LNCaP clone FGC (cell line): ENCODE data around the gene PNPLA6.

ENCODE experiments used
- DNase-seq: peaks from one replicate; pipeline ENCODE4 v3.0.0-alpha.2; 2011; ENCODE audit warnings: low read depth
- H3K4me3 ChIP-seq: 2 replicates; pipeline ENCODE4 v1.5.1; 2011; ENCODE audit warnings: mild to moderate bottlenecking, low read depth, low read length, control low read depth
- CTCF ChIP-seq: IDR thresholded peaks from 2 replicates; pipeline ENCODE4 v1.5.1; 2012; ENCODE audit warnings: mild to moderate bottlenecking; ENCODE audit not compliant: control insufficient read depth, insufficient read depth; ENCODE audit errors: extremely low read depth

The PNPLA6 gene

GRCh38 chr19:7541828-7542443, 6.4 kb downstream of the PNPLA6 start:
- H3K4me3 ChIP-seq = no peak overlapping the region
- no peak for DNase-seq

DNA sequence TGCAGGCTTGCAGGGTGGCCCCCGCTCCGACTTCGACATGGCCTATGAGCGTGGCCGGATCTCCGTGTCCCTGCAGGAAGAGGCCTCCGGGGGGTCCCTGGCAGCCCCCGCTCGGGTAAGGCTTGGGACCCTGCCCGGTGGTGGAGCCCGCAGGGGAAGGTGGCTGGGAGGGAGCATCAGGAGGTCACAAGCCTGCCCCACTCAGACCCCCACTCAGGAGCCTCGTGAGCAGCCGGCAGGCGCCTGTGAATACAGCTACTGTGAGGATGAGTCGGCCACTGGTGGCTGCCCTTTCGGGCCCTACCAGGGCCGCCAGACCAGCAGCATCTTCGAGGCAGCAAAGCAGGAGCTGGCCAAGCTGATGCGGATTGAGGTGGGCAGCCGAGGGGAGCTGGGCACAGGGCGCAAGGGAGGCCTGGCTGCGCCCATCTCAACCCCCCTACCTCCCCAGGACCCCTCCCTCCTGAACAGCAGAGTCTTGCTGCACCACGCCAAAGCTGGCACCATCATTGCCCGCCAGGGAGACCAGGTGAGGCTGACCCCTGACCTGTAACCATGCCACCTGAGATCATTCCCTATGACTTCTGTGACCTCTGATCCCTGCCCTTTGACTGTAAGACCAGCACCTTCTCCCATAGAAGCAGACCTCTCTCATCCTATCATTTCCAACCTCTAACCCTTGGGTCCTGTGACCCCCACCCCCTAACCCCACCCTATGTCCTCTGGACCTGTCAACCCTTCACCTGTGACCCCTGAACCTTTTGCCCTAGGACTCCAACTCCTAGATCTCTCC, 7.2 kb downstream of the PNPLA6 start:
- TF ChIP-seq CTCF = no peak
- no peak overlapping the region for H3K4me3 ChIP-seq
- no peak for DNase-seq

More at GRCh38 chr19:7541828-7542443, 6.4 kb downstream of the PNPLA6 start:
- TF ChIP-seq CTCF = no peak

DNA sequence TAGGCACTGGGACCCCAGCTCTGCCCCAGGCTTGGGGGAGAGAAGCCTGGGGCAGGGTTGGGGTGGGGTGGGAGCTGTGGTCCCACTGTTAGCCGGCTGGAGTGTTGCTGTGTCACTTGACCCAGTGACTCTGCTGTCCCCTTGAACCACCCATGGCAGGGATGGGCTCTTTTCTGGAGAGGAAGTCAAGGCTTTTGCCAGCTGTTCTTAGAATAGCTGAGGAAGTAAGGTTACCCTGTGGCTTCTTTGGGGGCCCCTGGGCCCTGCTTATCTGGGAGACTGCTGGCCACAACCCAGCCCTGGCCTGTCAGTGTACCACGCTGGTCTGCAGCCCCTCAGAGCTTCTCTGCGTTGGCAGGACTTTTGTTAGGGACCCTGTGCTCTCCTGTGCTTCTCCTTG, 9.1 kb downstream of the PNPLA6 start:
- no peak for TF ChIP-seq CTCF
- DNase-seq = no peak
- H3K4me3 ChIP-seq = no peak overlapping the region

DNA sequence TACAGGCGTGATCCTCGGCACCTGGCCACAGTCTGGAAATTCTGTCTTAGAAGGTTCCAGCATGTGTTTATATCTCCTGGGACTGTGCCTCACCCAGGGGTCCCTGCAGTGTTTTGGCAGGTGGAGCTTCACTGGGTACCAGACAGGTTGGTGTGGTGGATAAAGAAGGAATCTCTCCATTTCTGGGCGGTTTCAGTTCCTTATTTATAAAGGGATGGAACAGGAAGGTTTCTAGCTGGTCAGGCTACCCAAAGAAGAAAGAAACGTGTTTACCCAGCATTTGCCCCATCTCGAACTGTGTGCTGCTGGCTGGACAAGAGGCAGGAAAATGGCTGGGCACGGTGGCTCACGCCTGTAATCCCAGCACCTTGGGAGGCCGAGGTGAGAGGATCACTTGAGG, 9.8 kb downstream of the PNPLA6 start:
- no peak for TF ChIP-seq CTCF
- H3K4me3 ChIP-seq = no peak overlapping the region
- no peak for DNase-seq

DNA sequence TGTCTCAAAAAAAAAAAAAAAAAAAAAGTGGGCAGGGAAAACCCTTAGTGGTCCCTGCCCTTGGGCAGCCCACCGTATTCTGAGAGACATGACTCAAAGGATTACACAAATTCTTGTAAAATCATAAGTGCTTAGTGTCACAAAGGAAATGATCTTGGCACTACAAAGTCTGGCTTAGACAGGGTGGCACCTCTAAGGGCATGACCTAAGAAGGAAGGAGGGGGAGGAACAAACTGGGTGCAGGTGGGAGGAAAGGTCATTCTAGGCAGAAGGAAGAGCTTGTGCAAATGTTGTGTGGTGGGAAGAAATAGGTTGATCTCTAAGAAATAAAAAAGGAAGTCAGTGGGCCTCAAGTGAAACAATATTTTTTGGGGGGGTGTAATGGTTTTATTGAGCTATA, 10.4 kb downstream of the PNPLA6 start:
- H3K4me3 ChIP-seq = no peak overlapping the region
- no peak for DNase-seq
- TF ChIP-seq CTCF = no peak

GRCh38 chr19:7547159-7547558, 11.6 kb downstream of the PNPLA6 start:
- no peak overlapping the region for H3K4me3 ChIP-seq
- DNase-seq = no peak
- TF ChIP-seq CTCF = no peak

GRCh38 chr19:7549429-7550148, 14.1 kb downstream of the PNPLA6 start:
- no peak for TF ChIP-seq CTCF
- no peak overlapping the region for H3K4me3 ChIP-seq

More at GRCh38 chr19:7549429-7550148, 14.1 kb downstream of the PNPLA6 start:
- DNase-seq = no peak
